ENCODE data around the gene EEF2K. TPM values are rescaled to one million over a fixed set of nuclear protein-coding genes. Genes with fewer than 3 reads are reported as not detected.

Gene EEF2K
- total and polyA plus RNA-seq, 2 of the 13 experiments (the other 11 are each of a cell fraction or from before 2014, with no cell fraction given) = 22.0 to 23.8 TPM

- no peak for TF ChIP-seq ARID5B (CRISPR knock-in tag; IDR thresholded peaks at IDR 0.05)
- TF ChIP-seq CEBPZ (IDR thresholded peaks at IDR 0.05; ENCODE audit: low read length) = no peak
- TF ChIP-seq KDM5A (IDR thresholded peaks at IDR 0.05; ENCODE audit: borderline replicate concordance, low read length) = no peak
- no peak for TF ChIP-seq ZNF468 (CRISPR knock-in tag; IDR thresholded peaks at IDR 0.05)
These were observed 54.4 kb downstream of the EEF2K start (continued) for GRCh38 chr16:22260490-22260889.

GRCh38 chr16:22262460-22262859 is 56.4 kb downstream of the EEF2K start:
- no peaks in the 10 kb centered on the region for H4K20me1 ChIP-seq (ENCODE audit: insufficient read depth, low read length)
- CTCF ChIA-PET (ENCODE audit: low intra/inter-chr PET ratio, low total read pairs) = no interaction called here
- H3K79me2 ChIP-seq (ENCODE audit: insufficient read depth, low read length) = no peaks in the 10 kb centered on the region
- ATAC-seq = no peak
- POLR2A ChIA-PET = no interaction called here
- peak; percentile 44; the same call in 1 of the 2 replicates for TF ChIP-seq ZNF629 (CRISPR knock-in tag; conservative IDR thresholded peaks at IDR 0.05)
- no peak for TF ChIP-seq HOXD1 (CRISPR knock-in tag; IDR thresholded peaks at IDR 0.05)
- H3K9ac ChIP-seq (ENCODE audit: insufficient read depth, low read depth, low read length) = no peak overlapping the region
- H3K4me1 ChIP-seq (ENCODE audit: insufficient read depth, low read length) = no peaks in the 10 kb centered on the region
- in situ Hi-C loops (cut with HindIII; ENCODE audit: extremely low pct_ligation_motif_present, low pct_unique_long_range_greater_than_20kb) = no loop called here
- BruUV-seq (replicated peaks) = no TSS peak
- peaks cover 39 to 71% of the 10 kb centered on the region in 2 experiments for H3K36me3 ChIP-seq (replicated peaks in 1 of 2; ENCODE audit: control insufficient read depth in 1 of 2, insufficient read depth in 2 of 2, low read length in 2 of 2)
- 93% methylated on average over 4 of the region's 4 CpGs for WGBS (ENCODE audit: low lambda C conversion rate)
- no peaks in the 10 kb centered on the region for H3K9me3 ChIP-seq (ENCODE audit: low read length)
- FAIRE-seq = no peak
- no peak overlapping the region for H3K4me2 ChIP-seq (ENCODE audit: low read depth, low read length)
- no peak overlapping the region for H2AFZ ChIP-seq (ENCODE audit: low read length)
- H3K27ac ChIP-seq (ENCODE audit: extremely low read length, insufficient read depth, low read length) = no peak overlapping the region
- DNase-seq (ENCODE audit: low spot score) = no peak
- no peak overlapping the region for H3K4me3 ChIP-seq (replicated peaks in 1 of 3; ENCODE audit: insufficient read depth in 1 of 3, low read depth in 2 of 3, low read length in 3 of 3)
- no peaks in the 10 kb centered on the region for H3K27me3 ChIP-seq (ENCODE audit: control insufficient read depth in 1 of 2, insufficient read depth in 2 of 2, low read length in 2 of 2)
- intact Hi-C loops (cut with micrococcal nuclease; ENCODE audit: unreplicated experiment) = no loop called here

Measured in HepG2 (cell line).